HG02884 (cell line): Measurements from ENCODE around the gene PEX19.
"Not testable (repeated sequence)": the region's sequence is repeated elsewhere in the genome, so short reads cannot be mapped to it uniquely, and the experiment has no call there.

ENCODE experiments used
- ATAC-seq: cut with Tn5 transposase; IDR thresholded peaks from one replicate; pipeline ENCODE4 v1.9.1; 2021; ENCODE audit warnings: mild to moderate bottlenecking, moderate library complexity; ENCODE audit not compliant: unreplicated experiment

Gene PEX19

GRCh38 chr1:160284782-160285344, at the start of gene PEX19:
PEX19 (minus strand) TSS chr1:160285133; CDS start chr1:160285124, 9 bp downstream.
- ATAC-seq, result peak; percentile 97

GRCh38 chr1:160332516-160332915, 47.6 kb upstream of the PEX19 start:
- no peak for ATAC-seq

GRCh38 chr1:160330119-160330518, 45.2 kb upstream of the PEX19 start:
- ATAC-seq, result no peak

- no peak for ATAC-seq
Observed at GRCh38 chr1:160328184-160328583, 43.3 kb upstream of the PEX19 start.

GRCh38 chr1:160326418-160326817, 41.5 kb upstream of the PEX19 start:
- no peak for ATAC-seq

GRCh38 chr1:160325252-160325651, 40.3 kb upstream of the PEX19 start:
- ATAC-seq, result no peak

- no peak for ATAC-seq
Observed at GRCh38 chr1:160322831-160323230, 37.9 kb upstream of the PEX19 start.

GRCh38 chr1:160315359-160315758, 30.4 kb upstream of the PEX19 start:
- ATAC-seq, result no peak

- no peak for ATAC-seq
Observed at GRCh38 chr1:160309571-160309970, 24.6 kb upstream of the PEX19 start.

GRCh38 chr1:160309185-160309557, 24.2 kb upstream of the PEX19 start:
- no peak for ATAC-seq

- no peak for ATAC-seq
Observed at GRCh38 chr1:160308451-160309184, 23.7 kb upstream of the PEX19 start.

GRCh38 chr1:160307118-160307791, 22.3 kb upstream of the PEX19 start:
- no peak for ATAC-seq

- no peak for ATAC-seq
Observed at GRCh38 chr1:160300173-160300572, 15.2 kb upstream of the PEX19 start.

- no peak for ATAC-seq
Observed at GRCh38 chr1:160296036-160296435, 11.1 kb upstream of the PEX19 start.

- no peak for ATAC-seq
Observed at GRCh38 chr1:160293020-160293968, 8.4 kb upstream of the PEX19 start.

GRCh38 chr1:160291248-160292220, 6.6 kb upstream of the PEX19 start:
- ATAC-seq, result no peak

- ATAC-seq, result not testable (repeated sequence)
Observed at GRCh38 chr1:160287769-160288168, 2.8 kb upstream of the PEX19 start.

GRCh38 chr1:160285506-160285905, 573 bp upstream of the PEX19 start:
- no peak for ATAC-seq

- ATAC-seq, result no peak
Observed at GRCh38 chr1:160284220-160284781, 632 bp downstream of the PEX19 start.

- ATAC-seq, result no peak
Observed at GRCh38 chr1:160282807-160283206, 2.1 kb downstream of the PEX19 start.
